ENCODE measurements around the gene TMEM63A.

GRCh38 chr1:225909477-225909876 is 27.3 kb upstream of the TMEM63A start:
- TF ChIP-seq RAD21 (conservative IDR thresholded peaks at IDR 0.05) (no peak), EP300 (conservative IDR thresholded peaks at IDR 0.05; ENCODE audit: poor library complexity, severe bottlenecking) (no peak), CTCF (IDR thresholded peaks at IDR 0.05; ENCODE audit: poor library complexity, severe bottlenecking) (no peak), POLR2AphosphoS5 (IDR thresholded peaks at IDR 0.05) (no peak), TAF1 (IDR thresholded peaks at IDR 0.05; ENCODE audit: low read depth) (no peak), REST (IDR thresholded peaks at IDR 0.05; ENCODE audit: borderline replicate concordance) (no peak)
